Measurements from ENCODE around the gene SLC32A1.
A peak's percentile ranks its signal among the peaks of the same experiment; 100 is the strongest.

Gene SLC32A1, protein sequence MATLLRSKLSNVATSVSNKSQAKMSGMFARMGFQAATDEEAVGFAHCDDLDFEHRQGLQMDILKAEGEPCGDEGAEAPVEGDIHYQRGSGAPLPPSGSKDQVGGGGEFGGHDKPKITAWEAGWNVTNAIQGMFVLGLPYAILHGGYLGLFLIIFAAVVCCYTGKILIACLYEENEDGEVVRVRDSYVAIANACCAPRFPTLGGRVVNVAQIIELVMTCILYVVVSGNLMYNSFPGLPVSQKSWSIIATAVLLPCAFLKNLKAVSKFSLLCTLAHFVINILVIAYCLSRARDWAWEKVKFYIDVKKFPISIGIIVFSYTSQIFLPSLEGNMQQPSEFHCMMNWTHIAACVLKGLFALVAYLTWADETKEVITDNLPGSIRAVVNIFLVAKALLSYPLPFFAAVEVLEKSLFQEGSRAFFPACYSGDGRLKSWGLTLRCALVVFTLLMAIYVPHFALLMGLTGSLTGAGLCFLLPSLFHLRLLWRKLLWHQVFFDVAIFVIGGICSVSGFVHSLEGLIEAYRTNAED

DNA sequence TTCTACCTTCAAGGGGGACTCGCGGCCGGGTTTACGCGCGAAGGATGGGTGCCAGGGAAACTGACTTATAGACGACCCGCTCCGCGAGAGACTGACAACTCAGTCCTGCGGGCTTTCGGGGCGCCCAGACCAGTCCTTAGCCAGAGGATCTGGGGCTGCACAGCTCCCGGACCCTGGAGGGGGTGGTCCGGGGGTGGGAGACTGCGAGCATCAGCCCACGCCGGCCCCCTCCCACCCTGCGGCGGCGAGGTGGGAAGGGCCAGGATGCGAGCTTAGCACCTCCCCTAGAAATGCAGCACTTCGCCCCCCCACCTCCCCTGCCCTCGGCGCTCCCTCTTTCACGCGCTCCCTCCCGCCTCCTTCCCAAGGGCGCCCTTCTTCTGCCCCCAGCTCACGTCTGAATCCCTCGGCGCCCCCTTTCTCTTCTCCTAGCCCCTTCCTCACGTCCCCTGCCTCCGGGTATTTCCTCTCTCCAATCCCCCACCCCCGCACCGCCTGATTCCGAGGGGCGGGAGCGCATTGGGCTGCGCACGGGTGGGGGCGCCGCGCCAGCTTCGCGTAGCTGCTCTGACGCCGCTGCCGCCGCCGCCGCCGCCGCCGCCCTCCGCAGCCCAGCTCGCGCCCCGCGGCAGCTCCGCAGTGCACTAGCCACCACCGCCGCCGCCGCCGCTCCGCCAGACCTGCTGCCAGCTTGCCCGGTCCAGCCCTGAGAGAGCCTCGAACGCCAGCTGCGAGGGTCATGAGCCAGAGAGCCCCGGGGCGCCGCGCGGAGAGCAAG, at the start of gene SLC32A1:
SLC32A1 (plus strand) TSS at position 639 of the 778 bp plus-strand sequence. CDS start 239 bp downstream, outside the sequence.
- no peak for DNase-seq (ENCODE audit: low read depth, low spot score)
- no peak for TF ChIP-seq CTCF (IDR thresholded peaks at IDR 0.05; ENCODE audit: low read depth, low read length)
- in situ Hi-C loops (cut with HindIII; ENCODE audit: low sequenced_read_pairs): no loop called here
- no peak within 1 kb of the TSS for H3K4me3 ChIP-seq (ENCODE audit: low read depth, low read length)

DNA sequence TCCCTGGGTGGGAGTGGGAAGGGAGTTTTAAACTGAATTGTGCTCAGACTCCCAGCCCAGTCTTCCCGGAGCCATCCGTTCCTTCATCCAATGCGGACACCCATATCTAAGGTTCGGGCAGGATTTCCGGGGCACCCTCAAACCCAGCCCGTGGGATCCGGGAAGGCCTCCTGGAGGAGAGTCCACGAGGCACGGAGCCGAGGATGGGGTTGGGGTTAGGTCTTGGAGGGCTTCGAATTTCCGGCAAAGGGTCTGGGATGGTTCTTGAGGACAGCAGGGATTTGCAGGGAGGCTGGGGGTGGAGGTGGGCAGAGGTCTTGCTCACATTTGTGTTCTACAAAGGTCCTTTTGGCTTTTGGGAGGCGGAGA, 49.5 kb upstream of the SLC32A1 start:
- in situ Hi-C loops (cut with HindIII; ENCODE audit: low sequenced_read_pairs): no loop called here
- TF ChIP-seq CTCF (IDR thresholded peaks at IDR 0.05; ENCODE audit: low read depth, low read length): no peak
- H3K4me3 ChIP-seq (ENCODE audit: low read depth, low read length): peak overlapping the region; percentile 29
- no peak for DNase-seq (ENCODE audit: low read depth, low spot score)

- H3K4me3 ChIP-seq (ENCODE audit: low read depth, low read length): no peak overlapping the region
- in situ Hi-C loops (cut with HindIII; ENCODE audit: low sequenced_read_pairs): no loop called here
- no peak for DNase-seq (ENCODE audit: low read depth, low spot score)
- TF ChIP-seq CTCF (IDR thresholded peaks at IDR 0.05; ENCODE audit: low read depth, low read length): no peak
Measured at GRCh38 chr20:38676576-38676975, 47.7 kb upstream of the SLC32A1 start.

GRCh38 chr20:38680500-38681306, 43.6 kb upstream of the SLC32A1 start:
- in situ Hi-C loops (cut with HindIII; ENCODE audit: low sequenced_read_pairs): no loop called here
- peak; percentile 34 for DNase-seq (ENCODE audit: low read depth, low spot score)
- TF ChIP-seq CTCF (IDR thresholded peaks at IDR 0.05; ENCODE audit: low read depth, low read length): no peak

DNA sequence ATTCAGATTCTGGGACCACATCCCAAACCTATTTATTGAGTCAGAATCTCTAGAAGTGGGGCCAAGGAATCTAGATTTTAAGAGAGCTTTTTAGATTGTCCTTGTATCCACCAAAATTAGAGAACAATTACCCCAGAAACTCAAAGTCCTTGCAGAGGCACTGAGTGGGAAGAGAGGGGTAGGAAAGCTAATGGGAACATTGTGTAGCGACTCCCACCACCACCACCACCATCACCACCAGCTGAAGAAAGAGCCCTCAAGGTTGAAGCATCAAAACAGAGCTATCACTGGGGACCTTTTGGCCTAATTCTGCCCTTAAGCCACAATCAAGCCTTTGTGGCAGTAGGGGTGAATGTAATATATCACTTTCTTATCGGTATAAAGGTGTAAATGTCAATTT, 39.0 kb upstream of the SLC32A1 start:
- no peak for DNase-seq (ENCODE audit: low read depth, low spot score)
- no peak overlapping the region for H3K4me3 ChIP-seq (ENCODE audit: low read depth, low read length)
- in situ Hi-C loops (cut with HindIII; ENCODE audit: low sequenced_read_pairs): no loop called here
- TF ChIP-seq CTCF (IDR thresholded peaks at IDR 0.05; ENCODE audit: low read depth, low read length): no peak

More at GRCh38 chr20:38680500-38681306, 43.6 kb upstream of the SLC32A1 start:
- H3K4me3 ChIP-seq (ENCODE audit: low read depth, low read length): no peak overlapping the region

All from astrocyte of the spinal cord (primary cell).